ENCODE measurements around the gene KLK13.

Gene KLK13

GRCh38 chr19:51060973-51061372, 3.9 kb downstream of the KLK13 start:
- no peak for DNase-seq (ENCODE audit: low read depth)

- no peak for DNase-seq (ENCODE audit: low read depth)
These were observed 4.6 kb downstream of the KLK13 start for GRCh38 chr19:51060336-51060735.

- no peak for DNase-seq (ENCODE audit: low read depth)
These were observed 5.2 kb downstream of the KLK13 start for GRCh38 chr19:51059715-51060114.

DNA sequence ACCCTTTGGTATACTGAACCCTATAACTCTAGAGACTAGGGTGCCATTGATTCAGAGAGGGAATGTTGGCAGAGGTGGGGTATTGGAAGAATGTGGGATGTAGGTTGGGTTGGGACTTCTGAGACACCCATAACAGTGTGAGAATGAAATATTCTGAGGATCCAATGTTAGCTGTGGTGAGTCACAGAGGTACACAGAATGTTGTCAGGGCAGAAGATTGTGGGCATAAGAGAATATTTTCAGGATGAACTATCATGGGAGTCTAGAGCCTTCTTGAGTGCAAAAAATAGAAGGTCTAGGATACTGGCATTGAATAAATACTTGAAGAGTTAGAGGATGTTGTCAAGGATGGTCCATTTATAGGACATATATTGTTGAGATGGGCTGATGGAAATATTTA, 9.0 kb downstream of the KLK13 start:
- no peak for DNase-seq (ENCODE audit: low read depth)

DNA sequence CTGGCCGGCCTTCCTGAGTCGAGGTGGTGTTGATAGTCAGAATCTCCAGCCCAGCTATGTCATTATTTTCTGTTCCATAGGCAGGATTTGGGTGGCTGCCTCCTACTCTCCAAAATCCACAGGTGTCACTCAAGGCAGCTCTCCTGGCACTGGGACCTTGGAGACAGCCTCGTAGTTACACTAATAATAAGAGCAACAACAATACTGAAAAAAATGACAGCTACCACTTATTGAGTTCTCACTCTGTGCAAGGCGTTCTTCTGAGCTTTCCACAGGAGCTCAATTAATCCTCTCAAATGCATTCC, 17.9 kb downstream of the KLK13 start:
- no peak for DNase-seq (ENCODE audit: low read depth)

DNA sequence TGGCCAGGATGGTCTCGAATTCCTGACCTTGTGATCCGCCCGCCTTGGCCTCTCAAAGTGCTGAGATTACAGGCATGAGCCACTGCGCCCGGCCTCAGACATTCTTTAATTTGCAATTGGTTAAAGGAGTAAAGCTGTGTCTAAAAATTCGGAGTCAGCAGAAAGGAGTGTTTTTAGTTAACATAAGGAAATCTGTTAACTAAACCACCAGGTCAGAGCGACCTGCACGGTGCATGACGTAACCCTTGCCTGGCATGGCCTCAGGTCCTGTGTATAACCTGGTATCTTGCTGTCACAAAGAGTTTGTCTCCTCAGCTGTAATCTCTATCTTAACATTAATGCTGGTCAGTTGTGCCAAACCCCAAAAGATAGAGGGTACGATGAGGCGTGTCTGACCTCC, 20.6 kb downstream of the KLK13 start:
- DNase-seq (ENCODE audit: low read depth): no peak

GRCh38 chr19:51043497-51043896, 21.4 kb downstream of the KLK13 start:
- DNase-seq (ENCODE audit: low read depth): no peak

GRCh38 chr19:51040151-51040550, 24.7 kb downstream of the KLK13 start:
- DNase-seq (ENCODE audit: low read depth): no peak

DNA sequence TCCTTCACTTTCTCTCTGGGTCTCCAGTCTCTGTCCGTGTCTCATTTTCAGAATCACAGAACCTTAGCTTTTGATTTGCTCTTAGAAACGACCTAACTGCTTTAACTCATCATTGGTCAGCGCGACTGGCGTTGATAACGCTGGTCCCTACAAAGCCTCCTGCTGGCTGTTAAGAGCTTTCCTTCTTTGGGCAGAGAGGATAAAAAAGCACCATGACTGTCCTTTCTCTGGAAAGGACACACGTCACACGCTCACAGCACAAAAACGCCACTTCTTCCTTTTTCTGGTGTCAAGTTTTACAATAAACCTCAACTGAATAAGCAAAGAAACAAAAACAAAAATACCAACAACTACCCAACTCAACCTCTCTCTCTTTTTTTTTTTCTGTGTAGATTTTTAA, 28.4 kb downstream of the KLK13 start:
- DNase-seq (ENCODE audit: low read depth): no peak

- no peak for DNase-seq (ENCODE audit: low read depth)
These were observed 30.2 kb downstream of the KLK13 start, which contains the start of gene KLK12 for GRCh38 chr19:51034704-51035103. TSS of gene KLK12 (minus strand) at chr19:51035002. CDS start at chr19:51034621, 381 bp downstream.

DNA sequence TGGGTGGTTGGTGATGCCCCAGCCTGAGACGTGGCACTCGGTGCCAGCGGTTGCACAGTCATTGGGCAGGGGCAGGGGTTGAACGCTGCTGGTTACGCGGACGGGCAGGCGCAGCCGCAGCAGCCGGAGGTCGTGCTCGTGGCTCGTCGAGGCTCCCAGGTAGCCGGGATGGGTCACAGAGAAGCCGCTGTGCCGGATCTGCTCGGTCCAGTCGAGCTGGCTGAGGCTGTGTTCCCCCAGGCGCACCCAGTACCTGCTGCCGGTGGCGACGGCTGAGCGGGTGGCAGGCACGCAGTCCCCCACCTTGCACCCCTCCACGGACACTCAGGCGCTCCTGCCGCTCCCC, 33.0 kb downstream of the KLK13 start:
- no peak for DNase-seq (ENCODE audit: low read depth)

DNA sequence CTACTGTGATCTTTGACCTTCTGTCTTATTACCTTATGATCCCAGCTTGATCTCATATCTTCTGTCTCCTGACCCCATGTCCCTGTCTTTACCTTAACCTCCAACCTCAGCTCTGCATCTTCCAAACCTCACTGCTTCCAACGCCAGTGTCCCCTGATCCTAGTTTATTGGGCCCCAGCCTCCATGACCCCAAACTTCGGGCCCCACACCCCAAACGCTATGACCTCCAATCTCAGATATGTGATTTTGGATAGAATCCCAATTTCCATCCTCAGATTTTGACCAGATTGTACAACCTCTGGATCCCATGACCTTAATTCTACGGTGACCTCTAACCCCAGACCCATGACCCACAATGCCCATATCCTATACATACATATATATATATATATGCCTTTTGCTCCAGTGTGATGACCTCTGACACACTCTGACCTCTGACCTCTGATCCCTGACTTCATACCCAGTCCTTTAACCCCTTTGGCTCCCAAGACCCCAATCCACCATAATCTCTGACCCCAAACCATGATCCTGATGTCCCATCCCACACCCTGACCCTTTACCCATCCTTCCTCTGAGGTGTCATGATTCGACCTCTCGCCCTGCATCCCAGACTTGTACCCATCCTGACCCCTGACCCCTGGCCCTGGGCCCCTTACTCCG, 33.5 kb downstream of the KLK13 start:
- no peak for DNase-seq (ENCODE audit: low read depth)

- no peak for DNase-seq (ENCODE audit: low read depth)
These were observed 34.3 kb downstream of the KLK13 start for GRCh38 chr19:51030631-51031030.

DNA sequence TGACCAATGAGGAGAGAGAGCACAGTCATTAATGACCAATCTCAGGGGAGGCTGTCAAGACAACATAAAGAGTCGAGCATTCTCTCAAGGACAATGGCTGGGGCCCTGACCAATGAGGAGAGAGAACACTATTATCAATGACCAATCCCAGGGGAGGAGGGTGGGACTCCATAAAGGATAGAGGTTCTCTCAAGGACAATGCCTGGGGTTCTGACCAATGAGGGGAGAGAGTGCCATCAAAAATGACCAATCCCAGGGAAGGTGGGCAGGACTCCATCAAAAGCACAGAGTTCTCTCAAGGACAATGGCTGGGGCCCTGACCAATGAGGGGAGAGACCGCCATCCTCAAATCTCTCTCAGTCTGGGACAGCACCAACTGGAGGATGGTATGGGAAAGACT, 35.2 kb downstream of the KLK13 start:
- no peak for DNase-seq (ENCODE audit: low read depth)

- DNase-seq (ENCODE audit: low read depth): no peak
These were observed 37.0 kb downstream of the KLK13 start for GRCh38 chr19:51027873-51028272.

- no peak for DNase-seq (ENCODE audit: low read depth)
These were observed 37.6 kb downstream of the KLK13 start for GRCh38 chr19:51027126-51027806.

DNA sequence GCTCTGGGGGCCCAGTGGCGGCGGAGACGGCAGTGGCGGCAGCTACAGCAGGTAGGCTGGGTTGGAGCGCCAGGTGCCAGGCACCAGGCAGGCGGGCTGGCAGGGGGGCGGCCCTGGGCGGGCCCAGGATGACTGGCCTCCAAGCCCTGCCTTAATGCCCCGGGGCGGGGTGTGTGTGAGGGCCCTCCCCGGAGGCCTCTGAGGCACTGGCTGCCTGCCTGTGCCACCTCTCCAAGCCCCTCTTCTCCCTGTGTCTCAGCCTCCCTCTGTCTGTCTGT, 38.4 kb downstream of the KLK13 start, which contains the start of gene KLK11:
Gene KLK11, minus strand, starts transcription at position 63 of the 278 bp plus-strand sequence. CDS start 985 bp downstream, outside the sequence.
- no peak for DNase-seq (ENCODE audit: low read depth)

DNA sequence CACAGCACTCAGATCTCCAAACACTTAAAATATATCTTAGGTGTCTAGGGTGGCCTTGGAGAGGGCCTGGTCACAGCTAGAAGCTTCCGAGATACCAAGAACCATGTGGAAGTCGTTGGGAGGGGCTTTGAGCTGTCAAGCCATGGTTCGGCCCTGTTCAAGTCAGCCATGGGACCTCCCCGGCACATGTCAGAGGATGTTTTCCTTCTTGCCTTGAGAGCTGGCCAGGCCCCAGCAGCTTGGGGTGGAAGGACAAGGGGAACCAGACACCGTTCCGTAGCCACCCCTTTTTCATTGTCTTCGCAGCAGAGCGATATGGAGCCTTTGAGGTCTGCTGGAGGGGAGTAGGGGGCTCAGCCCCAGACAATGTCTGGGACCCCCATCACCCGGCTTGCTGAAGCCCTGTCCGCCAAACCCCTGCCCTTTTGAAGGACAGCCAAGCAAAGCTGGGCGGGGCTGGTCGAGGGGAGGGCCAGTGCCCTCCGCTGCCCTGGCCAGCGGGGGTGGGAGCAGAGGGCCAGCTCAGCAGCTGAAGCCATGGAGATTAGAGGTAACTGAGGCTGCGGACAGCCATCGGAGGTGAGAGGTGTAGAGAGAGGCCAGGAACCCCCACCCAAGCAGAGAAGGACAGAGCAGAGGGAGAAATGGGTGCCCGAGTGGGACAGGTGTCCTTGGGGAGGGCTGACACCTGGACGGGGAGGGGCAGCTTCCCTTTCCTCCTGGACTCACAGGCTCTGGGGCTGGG, 38.9 kb downstream of the KLK13 start:
- no peak for DNase-seq (ENCODE audit: low read depth)

DNA sequence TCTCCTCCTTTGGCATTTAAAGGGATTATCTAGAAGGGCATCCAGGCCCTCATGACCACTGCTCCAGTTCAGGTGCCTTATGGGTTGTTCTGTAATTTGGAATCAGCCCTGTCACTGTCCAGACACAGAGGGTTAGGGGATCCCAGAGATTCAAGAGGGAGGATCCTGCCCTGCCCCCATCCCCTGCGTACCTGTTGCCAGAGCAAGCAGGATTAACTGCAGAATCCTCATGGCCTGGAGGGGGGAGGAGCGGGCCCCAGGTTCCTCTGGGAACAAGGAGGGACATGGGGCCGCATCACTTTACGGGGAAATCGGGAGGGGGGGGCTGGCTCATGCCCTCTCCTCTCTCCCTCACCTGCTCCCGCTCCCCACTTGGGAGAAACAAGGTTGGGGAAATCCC, 39.5 kb downstream of the KLK13 start:
- no peak for DNase-seq (ENCODE audit: low read depth)

DNA sequence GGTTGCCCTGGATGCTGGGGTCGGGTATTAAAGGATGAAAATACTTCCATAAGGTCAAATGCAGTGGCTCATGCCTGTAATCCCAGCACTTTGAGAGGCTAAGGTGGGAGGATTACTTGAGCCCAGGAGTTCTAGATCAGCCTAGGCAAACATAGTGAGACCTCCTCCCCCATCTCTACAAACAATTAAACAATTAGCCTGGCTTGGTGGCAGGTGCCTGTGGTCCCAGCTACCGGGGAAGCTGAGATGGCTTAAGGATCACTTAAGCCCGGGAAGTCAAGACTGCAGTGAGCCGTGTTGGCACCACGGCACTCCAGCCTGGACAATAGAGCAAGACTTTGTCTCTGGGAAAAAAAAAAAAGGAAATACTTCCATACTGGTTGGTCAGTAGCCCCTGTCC, 40.0 kb downstream of the KLK13 start:
- DNase-seq (ENCODE audit: low read depth): no peak

GRCh38 chr19:51023946-51024345, 40.9 kb downstream of the KLK13 start:
- DNase-seq (ENCODE audit: low read depth): no peak

DNA sequence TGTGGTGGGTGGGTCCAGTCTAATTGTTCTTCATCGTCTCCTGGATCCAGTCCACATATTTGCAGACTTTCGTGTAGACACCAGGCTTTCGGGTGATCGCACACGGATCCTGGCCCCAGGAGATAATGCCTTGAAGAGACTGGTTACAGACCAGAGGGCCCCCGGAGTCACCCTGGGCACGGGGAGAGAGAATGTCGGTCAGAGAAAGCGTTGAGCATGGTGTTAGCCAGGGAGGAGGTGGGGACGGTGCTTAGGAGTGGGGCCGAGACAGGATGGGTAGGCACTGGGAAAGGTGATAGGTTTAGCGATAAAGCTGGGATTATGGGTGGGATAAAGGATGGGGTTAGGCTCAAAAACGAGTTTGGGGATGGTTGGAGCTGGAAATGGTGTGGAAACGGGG, 42.4 kb downstream of the KLK13 start:
- no peak for DNase-seq (ENCODE audit: low read depth)

- DNase-seq (ENCODE audit: low read depth): no peak
These were observed 43.8 kb downstream of the KLK13 start for GRCh38 chr19:51020988-51021651.
